Right atrium auricular region (tissue), 2 donors: ENCODE data around the gene CDH22. TPM values are rescaled to one million over a fixed set of nuclear protein-coding genes. Genes with fewer than 3 reads are reported as not detected.

Experiments
- DNase-seq: peaks from one replicate; pipeline ENCODE4 v3.0.0-alpha.2; 2019; ENCODE audit warnings: low spot score
- H3K27ac ChIP-seq, 2 donors: fragments of 200-600 bp; sonication (generic); 1 replicate in 1 of 2; 2 replicates in 1 of 2; pipeline ENCODE4 v1.5.1; 2016 to 2019
- H3K27me3 ChIP-seq, 2 donors: fragments of 200-600 bp; sonication (generic); one replicate each; pipeline versions ENCODE4 v1.5.1 to v1.6.0; 2017 to 2019
- H3K36me3 ChIP-seq: fragments of 200-600 bp; sonication (generic); one replicate; pipeline ENCODE4 v1.5.1; 2016
- H3K4me1 ChIP-seq, 2 donors: fragments of 200-600 bp; sonication (generic); one replicate each; pipeline versions ENCODE4 v1.5.1 to v1.6.0; 2017 to 2019
- H3K4me3 ChIP-seq, 2 donors: fragments of 200-600 bp; sonication (generic); 1 replicate in 1 of 2; 2 replicates in 1 of 2; pipeline ENCODE4 v1.5.1; 2017 to 2019; ENCODE audit warnings: mild to moderate bottlenecking in 1 of 2, moderate library complexity in 1 of 2
- H3K9me3 ChIP-seq, 2 donors: fragments of 200-600 bp; sonication (generic); one replicate each; pipeline ENCODE4 v1.5.1; 2019
- CTCF ChIP-seq, 2 donors: fragments of 200-600 bp; sonication (generic); IDR thresholded peaks; one replicate each; pipeline ENCODE4 v1.5.1; 2019; ENCODE audit warnings: antibody characterized with exemption in 2 of 2
- total RNA-seq, 2 donors: library from RNA; depleted of rRNA; stranded (reverse); fragments of >200 nt; gene quantifications; one replicate each; pipeline ENCODE4 v1.1.0, GENCODE V29; 2016

Gene CDH22
- total RNA-seq, 2 donors from 2014 or later = 0.67 to 4.4 TPM

GRCh38 chr20:46217583-46217982 is 90.7 kb downstream of the CDH22 start:
- Histone ChIP-seq H3K4me1 (peaks cover 0 to 31% of the 10 kb centered on the region in 2 donors), H3K27ac (no peak overlapping the region), H3K36me3 (no peaks in the 10 kb centered on the region), H3K9me3 (no peaks in the 10 kb centered on the region), H3K4me3 (no peak overlapping the region), H3K27me3 (no peaks in the 10 kb centered on the region)
- no peak for TF ChIP-seq CTCF (IDR thresholded peaks at IDR 0.05)
- no peak for DNase-seq

- Histone ChIP-seq H3K4me3 (no peak overlapping the region), H3K36me3 (no peaks in the 10 kb centered on the region), H3K27me3 (no peaks in the 10 kb centered on the region), H3K27ac (peak overlapping the region; percentile 50 to 84), H3K4me1 (peaks cover 0 to 25% of the 10 kb centered on the region in 2 donors), H3K9me3 (no peaks in the 10 kb centered on the region)
- TF ChIP-seq CTCF (IDR thresholded peaks at IDR 0.05) = no peak
- DNase-seq = no peak
Measured at GRCh38 chr20:46216770-46217464, 91.4 kb downstream of the CDH22 start.

- Histone ChIP-seq H3K4me3 (no peak overlapping the region), H3K36me3 (no peaks in the 10 kb centered on the region), H3K4me1 (peaks cover 0 to 17% of the 10 kb centered on the region in 2 donors), H3K27me3 (no peaks in the 10 kb centered on the region), H3K9me3 (no peaks in the 10 kb centered on the region), H3K27ac (peak overlapping the region; percentile 50 to 84)
- no peak for TF ChIP-seq CTCF (IDR thresholded peaks at IDR 0.05)
- peak; percentile 65 for DNase-seq
Measured at GRCh38 chr20:46215913-46216707, 92.2 kb downstream of the CDH22 start.

GRCh38 chr20:46214824-46215488 is 93.3 kb downstream of the CDH22 start:
- no peak overlapping the region for H3K4me3 ChIP-seq
- TF ChIP-seq CTCF (IDR thresholded peaks at IDR 0.05) = no peak
- peak overlapping the region; percentile 50 to 84 for H3K27ac ChIP-seq
- no peaks in the 10 kb centered on the region for H3K27me3 ChIP-seq
- H3K4me1 ChIP-seq = peaks cover 0 to 15% of the 10 kb centered on the region in 2 donors
- no peaks in the 10 kb centered on the region for H3K9me3 ChIP-seq
- H3K36me3 ChIP-seq = no peaks in the 10 kb centered on the region
- no peak for DNase-seq

GRCh38 chr20:46213946-46214823 is 94.1 kb downstream of the CDH22 start:
- Histone ChIP-seq H3K9me3 (no peaks in the 10 kb centered on the region), H3K4me1 (peaks cover 0 to 15% of the 10 kb centered on the region in 2 donors), H3K27ac (peak overlapping the region in 1 of 2 donors; percentile 84), H3K27me3 (no peaks in the 10 kb centered on the region), H3K36me3 (no peaks in the 10 kb centered on the region), H3K4me3 (no peak overlapping the region)
- TF ChIP-seq CTCF (IDR thresholded peaks at IDR 0.05) = no peak
- no peak for DNase-seq
